GM12872 (cell line): Measurements from ENCODE around the gene MPZL3.
A peak's percentile ranks its signal among the peaks of the same experiment; 100 is the strongest.

Experiments used
- TF ChIP-seq, protein P1 (sequence below): IDR thresholded peaks from 3 replicates; pipeline ENCODE4 v1.5.1; 2011; ENCODE audit warnings: low read depth, mild to moderate bottlenecking, low read length, moderate library complexity; ENCODE audit not compliant: insufficient read depth

MPZL3 gene

DNA sequence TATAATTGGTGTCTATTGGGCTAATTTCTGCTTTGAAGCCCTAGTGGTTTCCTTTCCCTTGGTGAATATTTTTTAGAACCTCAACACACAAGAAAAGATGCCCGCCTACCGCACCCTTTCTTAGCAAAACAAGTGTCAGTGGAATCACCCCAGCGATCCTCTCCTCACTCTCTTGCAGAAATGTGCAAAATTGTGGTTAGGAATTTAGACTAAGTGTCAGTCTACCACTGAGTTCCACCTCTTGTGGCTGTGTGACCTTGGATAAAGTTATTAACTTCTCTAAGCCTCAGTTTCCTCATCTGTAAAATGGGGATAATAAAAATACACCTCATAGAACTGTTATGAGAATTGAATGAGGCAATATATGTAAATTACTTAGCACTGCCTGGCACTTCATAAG, 22.1 kb downstream of the MPZL3 start:
- TF ChIP-seq, protein P1, sequence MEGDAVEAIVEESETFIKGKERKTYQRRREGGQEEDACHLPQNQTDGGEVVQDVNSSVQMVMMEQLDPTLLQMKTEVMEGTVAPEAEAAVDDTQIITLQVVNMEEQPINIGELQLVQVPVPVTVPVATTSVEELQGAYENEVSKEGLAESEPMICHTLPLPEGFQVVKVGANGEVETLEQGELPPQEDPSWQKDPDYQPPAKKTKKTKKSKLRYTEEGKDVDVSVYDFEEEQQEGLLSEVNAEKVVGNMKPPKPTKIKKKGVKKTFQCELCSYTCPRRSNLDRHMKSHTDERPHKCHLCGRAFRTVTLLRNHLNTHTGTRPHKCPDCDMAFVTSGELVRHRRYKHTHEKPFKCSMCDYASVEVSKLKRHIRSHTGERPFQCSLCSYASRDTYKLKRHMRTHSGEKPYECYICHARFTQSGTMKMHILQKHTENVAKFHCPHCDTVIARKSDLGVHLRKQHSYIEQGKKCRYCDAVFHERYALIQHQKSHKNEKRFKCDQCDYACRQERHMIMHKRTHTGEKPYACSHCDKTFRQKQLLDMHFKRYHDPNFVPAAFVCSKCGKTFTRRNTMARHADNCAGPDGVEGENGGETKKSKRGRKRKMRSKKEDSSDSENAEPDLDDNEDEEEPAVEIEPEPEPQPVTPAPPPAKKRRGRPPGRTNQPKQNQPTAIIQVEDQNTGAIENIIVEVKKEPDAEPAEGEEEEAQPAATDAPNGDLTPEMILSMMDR, result no peak

DNA sequence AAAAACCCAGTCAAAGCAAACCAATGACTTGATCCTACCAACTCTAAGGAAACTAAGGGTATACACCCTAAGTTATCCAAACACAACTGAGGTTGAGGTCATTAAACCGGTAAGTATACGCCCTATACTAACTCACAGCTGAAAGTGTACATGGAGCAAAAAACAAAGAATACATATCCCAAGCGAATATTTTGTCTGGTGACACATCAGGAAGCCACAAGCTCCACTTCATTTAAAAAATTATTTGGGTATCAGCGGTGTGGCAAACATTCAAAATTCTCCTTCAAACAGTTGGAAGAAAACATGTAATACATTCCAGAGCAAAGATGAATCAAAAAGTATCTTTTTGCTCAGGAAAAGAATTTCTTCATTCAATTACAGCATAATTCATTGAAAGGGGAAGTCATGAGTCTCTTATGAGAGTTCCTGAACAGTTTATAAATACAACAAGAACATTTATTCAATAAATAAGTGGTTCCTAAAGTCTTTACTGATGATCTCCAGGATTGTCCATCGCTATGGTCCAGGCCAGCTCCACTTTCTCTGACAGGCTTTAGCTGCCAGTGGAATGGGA, 22.8 kb downstream of the MPZL3 start:
- TF ChIP-seq, protein P1, result no peak

DNA sequence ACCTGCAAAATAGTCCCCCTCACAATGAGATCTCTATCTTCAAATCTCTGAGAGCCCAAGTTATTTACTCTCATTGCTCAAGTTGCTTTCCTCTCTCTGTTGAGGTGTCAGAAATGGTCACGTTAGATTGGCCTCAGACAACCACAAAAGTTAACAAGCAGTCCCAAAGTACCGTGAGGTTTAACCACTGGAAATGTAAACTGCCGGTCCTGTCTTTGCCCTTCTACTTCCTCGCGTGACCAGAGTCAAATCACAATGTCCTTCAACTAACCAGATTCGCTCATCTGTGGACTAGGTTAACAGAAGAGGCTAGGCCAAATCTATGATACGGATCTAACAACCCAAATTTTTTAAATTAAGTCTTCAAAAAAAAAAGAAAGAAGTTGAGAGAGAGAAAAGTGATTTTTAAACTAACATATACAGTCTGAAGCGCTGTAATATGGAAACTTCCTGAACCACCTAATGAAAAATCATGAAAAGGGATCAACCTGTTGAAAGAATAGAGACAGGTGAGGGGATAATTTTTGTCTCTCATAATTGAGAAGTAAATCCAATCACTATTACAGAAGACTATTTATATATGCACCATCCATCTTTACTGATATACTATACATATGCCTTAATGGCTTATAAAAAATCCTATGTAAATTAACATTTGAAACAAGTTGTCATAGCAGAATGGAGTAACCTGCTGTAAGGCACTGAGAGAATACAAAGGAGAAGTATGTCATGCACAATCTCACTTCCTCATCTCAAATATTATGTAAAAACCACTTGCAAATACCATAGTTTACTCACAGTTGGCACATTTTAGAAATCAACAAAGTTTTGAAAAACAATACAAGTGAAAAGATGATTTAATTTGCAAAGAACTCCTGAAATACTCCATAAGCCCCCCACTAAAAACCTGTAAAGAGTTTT, 24.0 kb downstream of the MPZL3 start:
- TF ChIP-seq, protein P1, result no peak

DNA sequence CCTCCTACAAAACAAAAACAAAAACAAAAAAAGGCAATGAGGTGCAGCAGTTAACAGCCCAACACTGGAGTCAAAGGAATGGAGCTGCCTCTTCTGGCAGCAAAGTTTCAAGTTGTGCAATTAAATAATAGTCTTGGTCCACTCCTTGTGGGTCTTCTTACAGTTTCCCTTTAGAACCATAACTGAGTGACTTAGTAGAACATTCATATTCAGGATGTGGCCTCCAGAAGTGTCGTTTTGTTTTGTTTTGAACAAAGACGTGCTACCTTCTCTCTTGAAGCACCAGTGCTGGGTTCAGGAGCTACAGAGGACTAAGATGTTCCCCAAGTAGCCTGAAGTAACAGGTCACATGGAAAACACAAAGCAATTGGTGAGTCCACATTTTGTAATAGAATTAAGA, 25.4 kb downstream of the MPZL3 start:
- TF ChIP-seq, protein P1, result no peak

DNA sequence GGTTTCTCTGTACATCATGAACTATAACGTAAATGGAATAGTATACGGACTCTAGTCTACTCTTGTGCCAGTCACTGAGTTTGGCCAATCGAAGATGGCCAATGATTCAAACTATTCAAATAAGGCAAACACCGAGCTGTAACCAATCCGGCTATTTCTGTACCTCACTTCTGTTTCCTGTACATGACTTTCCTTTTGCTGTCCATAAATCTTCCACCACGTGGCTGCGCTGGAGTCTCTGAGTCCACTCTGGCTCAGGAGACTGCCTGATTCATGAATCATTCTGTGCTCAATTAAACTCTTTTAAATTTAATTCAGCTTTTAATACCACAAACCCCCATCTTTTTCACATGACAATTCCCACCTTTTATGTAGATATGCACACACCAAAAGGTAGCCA, 25.9 kb downstream of the MPZL3 start:
- TF ChIP-seq, protein P1, result 0 out of 3 replicates have a peak, but pooled peaks have one; percentile 1

DNA sequence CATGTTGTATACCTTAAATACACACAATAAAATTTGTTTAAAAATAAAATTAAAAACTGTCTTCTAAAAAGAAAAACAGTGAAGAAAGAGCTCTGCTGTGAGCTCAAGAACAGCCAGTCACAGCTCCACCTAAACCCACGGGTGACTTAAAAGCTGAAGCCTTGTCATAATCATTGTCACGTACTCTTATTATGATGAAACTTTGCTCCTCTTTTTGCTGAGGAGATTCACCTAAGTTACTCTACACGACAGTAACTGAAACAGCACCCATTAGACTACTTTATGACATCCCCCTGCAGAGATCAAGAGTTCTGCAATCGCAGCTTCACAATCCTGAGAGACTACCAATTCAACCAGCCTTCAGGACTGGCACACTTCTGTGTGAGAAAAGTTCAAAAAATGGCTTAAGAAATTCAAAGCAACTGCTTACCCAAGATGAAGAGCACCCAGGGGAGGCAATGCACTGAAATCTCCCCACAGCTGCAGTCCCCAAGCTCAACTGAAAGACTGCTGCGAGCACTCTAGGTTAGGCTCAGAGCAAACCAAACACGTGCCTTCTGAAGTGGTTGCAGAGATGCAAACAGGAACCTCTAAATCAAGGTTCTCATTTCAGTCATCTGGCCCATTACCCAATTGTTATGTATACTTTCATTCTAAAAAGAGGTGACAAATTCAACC, 27.5 kb downstream of the MPZL3 start, which contains the start of gene JAML:
TSS of gene JAML (minus strand) at position 501 of the 678 bp plus-strand sequence. CDS start 10,145 bp downstream, outside the sequence.
- TF ChIP-seq, protein P1, result no peak

DNA sequence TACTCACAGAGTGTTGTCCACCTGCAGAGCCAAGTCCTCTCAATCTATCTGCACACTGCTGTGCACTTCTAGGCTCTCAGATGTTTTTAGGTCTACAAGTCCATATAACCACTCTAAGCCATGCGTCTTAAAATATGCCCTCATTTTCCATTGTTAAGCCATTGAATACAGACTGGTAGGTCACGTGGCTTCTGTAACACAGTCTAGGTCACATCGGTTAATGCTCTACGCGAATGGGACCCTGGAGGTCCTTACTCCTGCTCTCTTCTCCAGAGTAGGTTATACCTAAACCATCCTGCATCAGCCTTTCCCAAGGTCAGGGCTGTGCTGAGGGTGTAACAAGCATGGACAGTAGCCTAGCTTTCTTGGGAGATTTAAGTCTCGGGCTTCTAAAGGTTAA, 28.2 kb downstream of the MPZL3 start:
- TF ChIP-seq, protein P1, result no peak
